GM18909 (cell line): ENCODE results near the gene RSPH9.

Source experiments
- ATAC-seq: cut with Tn5 transposase; IDR thresholded peaks from one replicate; pipeline ENCODE4 v1.9.1; 2021; ENCODE audit warnings: mild to moderate bottlenecking; ENCODE audit not compliant: unreplicated experiment, poor library complexity

The RSPH9 gene

GRCh38 chr6:43707767-43708166 is 62.9 kb downstream of the RSPH9 start:
- ATAC-seq: no peak

- no peak for ATAC-seq
Observed at GRCh38 chr6:43708860-43709653, 64.2 kb downstream of the RSPH9 start.

- no peak for ATAC-seq
Observed at GRCh38 chr6:43709654-43710303, 64.9 kb downstream of the RSPH9 start.

DNA sequence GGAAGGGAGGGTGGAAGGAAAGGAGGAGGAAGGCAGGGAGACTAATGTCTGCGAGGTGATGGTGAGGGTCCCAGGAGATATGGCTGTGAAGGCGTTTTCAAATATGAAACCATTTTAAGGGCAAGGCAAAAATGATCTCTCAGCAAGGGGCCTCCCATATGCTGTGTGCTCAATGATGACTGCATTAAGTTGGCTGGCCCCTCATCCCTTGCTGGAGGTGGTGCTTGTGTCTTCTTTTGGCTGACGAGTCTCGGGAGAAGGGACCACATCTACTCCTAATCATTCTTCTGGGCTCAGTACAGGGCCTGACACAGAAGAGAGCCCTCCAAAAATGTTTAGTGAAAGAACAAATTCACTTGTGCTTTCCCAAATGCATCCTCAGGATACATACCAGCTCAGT is 65.7 kb downstream of the RSPH9 start:
- ATAC-seq: no peak

DNA sequence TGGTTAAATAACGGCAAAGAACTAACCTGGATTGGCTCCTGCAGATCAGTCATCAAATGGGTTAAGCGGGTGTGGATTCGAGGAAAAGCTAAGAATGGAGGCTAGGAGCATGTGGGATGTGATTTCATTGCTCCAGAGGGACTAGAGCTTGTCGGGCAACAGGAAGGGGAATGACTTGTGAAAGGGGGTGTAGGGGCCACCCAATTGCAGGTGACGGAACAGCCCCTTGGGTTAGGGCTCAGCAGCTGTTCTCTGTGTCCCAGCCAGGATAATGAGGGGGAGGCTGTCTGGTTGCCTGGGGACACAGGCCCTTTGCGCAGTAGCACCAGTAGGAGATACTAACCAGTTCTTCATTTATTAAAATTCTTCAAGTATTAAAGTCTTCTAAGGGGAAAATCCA is 67.7 kb downstream of the RSPH9 start:
- ATAC-seq: no peak

DNA sequence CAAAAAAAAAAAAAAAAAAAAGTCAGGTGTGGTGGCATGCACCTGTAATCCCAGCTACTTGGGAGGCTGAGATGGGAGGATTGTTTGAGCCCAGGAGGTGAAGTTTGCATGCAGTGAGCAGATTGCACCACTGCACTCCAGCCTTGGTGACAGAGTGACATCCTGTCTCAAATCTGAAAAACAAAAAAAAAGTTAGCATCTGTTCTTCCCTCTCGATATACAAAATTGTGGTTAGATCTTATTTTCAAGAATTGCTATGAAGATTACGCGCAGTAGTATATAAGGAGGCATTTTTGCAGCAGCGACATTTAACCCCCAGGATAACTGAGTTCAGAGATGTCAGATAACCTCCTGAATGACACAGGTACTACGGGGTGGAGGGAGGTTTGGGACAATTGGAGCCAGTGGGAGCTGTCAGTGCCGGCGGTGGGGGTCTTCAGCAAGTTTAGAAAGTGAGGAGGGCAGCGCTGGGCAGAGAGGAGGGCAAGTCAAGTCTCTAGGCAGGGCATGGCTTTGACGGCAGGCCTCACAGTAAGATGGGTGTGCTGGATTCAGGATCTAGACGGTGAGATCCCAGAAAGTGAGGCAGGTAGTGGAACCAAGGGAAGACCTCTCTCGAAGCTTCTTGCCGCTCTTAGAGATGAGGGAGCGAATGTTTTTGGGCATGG is 68.9 kb downstream of the RSPH9 start:
- ATAC-seq: no peak

DNA sequence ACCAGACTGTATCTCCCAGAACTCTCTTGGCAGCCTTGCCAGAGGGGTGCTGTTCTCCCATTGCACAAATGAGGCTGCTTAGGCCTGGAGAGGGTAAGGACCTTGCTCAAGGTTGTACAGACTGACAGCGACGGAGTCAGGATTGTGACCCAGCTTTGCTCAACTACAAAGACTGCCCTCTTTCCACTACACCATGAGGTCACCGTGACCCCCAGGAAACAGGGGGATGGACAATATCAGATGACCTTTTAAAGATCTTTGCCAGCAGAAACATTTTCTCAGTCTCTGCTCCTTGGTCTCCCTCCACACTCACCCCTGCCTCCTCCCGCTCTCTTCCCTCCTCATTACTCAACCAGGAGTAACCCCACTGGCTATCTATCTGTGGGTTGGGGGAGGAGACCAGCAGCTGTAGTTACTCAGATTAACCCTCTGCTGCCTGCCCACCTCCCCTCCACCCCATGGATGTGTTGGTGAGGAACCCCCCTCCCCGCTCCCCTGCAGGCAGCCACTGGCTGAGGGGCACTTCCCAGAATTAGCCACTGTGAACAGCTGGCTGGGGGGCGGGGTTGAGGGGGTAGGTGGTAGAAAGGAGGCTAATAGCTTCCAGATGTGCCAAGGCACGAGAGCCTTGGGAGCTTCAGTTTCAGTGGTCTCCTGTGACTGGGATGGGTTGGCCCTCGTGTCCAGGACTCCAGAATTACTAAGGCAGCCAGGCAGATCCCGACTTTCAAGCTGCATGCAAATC is 69.6 kb downstream of the RSPH9 start:
- peak; percentile 26 for ATAC-seq

DNA sequence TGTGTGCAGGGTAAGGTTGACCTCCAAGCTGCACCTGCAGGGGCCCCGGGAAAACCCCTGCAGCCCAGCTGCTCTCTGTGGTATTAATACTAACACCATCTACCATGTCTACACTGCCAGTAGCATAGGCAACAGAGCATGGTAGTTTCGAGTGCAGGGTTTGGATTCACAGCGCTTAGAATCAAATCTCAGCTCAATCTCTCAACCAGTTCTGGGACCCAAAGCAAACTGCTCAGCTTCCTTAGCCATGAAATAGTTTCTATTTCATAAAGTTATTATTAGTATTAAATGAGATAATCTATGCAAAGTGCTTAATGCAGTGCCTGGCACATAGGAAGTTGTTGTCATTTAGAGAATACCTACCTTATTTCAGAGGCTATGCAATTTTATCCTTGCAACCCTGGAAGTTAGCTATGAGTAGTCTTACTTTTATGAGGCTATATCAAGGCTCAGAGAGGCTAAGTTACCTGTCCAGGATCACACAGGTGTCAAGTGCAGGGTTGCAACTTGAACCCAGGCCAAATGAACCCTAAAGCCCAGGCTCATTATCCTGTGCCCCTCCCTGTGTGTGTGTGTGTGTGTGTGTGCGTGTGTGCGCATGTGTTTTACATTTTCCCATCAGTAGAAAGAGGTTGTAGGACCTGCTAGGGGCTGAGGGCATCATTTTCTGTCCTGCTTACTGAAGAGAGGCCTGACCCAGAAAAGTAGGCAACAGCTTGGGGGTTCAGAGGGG is 70.4 kb downstream of the RSPH9 start:
- peak; percentile 85 for ATAC-seq

DNA sequence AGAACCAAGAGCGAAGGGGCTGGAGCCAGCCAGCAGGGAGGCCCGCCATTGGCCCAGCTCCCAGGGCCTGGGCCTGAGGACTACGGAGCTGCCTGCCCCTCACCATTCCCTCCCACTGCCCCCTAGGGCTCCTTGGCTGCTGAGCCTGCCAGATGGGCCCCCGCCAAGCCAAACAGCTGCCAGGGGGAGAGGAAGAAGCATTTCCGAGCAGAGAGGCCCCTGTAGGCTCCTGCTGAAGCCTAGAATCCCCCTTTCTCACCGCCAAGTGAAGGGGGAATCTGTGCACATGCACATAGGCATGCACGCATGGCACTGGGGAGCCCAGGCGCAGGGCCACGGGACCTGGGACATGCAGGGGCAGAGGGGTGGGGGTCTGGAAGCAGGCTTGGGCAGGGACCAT is 71.3 kb downstream of the RSPH9 start:
- ATAC-seq: no peak

DNA sequence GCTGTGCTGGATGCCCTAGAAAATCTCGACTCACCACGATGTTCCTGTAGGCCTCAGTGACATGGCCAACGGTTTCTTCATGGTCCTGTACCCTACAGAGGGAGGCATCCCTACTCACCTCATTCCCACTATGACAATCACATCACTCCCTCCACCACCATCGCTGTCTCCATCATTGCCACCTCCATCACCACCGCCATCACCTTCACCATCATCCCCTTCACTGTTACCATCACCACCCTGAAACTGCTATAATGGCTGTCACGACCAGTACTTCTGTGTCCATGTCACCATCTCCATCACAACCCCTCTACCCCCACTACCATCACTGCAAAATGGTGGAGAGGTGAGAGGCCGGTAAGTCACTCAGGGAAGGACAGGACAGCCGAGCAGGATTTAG is 72.6 kb downstream of the RSPH9 start:
- no peak for ATAC-seq

- no peak for ATAC-seq
Observed at GRCh38 chr6:43717822-43718221, 73.0 kb downstream of the RSPH9 start.

DNA sequence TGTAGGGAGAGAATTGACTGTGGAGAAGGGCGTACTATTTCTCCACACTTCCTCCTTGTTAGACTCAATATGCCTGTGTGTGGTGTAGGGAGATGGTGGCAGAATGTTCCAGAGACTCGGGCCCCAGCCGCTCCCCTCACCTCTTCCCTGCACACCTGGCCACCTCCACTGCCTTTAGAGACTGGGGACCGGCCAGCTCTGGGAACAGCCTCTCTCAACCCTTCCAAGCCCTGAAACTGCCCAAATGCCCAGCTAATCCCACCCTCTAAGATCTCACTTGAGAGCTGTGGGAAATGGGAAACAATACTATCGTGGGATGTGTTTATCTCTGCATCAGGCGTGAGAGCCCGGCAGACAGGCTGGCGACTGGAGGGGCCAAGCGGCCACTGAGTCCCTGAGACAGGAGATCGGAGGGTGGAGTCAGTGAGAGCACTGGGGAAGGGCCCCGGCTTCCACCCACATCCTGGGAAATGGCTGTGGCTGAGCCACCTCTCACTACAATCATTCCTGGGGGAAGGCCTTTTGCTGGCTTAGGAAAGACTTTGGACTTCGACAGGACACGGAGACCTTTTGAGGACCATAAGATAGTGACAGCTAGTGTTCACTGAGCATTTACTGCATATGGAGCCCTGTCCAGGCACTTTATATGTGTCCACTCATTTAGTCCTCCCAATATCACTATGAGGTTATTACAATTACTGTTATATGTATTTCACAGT is 73.7 kb downstream of the RSPH9 start:
- ATAC-seq: no peak

DNA sequence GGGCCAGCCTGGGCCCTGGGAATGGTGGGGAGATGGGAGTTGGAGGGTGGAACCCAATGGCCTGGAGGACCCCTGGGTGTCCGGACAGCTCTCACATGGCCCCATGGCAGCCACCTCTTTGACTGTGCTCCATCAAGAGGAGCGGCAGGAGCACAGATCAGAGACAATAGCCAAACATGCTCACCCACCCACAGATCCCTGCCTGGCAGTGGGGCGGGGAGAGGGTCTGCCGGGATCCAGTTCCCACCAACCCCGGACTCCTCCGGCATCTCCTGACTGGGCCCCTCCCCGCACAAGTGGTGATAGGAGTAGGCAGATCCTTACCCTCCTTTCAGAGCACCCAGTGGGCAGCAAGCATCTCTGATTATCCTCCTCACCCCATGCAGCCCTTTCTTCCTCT is 74.7 kb downstream of the RSPH9 start:
- no peak for ATAC-seq

GRCh38 chr6:43720999-43721398 is 76.2 kb downstream of the RSPH9 start:
- no peak for ATAC-seq
